ENCODE measurements around the gene PPP1R3D.

The PPP1R3D gene

DNA sequence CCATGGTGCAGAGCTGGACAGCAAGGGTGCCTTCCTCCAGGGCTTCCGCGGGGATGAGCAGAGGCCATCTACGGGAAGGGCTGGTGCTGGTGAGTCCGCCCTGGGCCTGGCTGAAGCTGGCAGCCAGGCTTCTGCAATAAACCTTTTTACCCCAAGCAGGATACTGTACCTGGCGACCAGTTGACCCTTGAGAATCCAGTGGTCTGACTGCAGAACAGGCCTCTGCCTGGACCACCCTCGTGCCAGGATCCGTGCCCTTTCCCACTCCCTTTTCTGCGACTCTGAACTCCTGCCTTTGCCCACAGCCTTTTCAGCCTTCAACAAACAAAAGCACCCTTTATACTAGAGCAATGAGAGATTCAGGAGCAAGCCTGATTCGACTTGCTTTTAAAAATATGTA, 37.0 kb upstream of the PPP1R3D start:
- H3K27ac ChIP-seq = no peak overlapping the region
- TF ChIP-seq, protein P1, sequence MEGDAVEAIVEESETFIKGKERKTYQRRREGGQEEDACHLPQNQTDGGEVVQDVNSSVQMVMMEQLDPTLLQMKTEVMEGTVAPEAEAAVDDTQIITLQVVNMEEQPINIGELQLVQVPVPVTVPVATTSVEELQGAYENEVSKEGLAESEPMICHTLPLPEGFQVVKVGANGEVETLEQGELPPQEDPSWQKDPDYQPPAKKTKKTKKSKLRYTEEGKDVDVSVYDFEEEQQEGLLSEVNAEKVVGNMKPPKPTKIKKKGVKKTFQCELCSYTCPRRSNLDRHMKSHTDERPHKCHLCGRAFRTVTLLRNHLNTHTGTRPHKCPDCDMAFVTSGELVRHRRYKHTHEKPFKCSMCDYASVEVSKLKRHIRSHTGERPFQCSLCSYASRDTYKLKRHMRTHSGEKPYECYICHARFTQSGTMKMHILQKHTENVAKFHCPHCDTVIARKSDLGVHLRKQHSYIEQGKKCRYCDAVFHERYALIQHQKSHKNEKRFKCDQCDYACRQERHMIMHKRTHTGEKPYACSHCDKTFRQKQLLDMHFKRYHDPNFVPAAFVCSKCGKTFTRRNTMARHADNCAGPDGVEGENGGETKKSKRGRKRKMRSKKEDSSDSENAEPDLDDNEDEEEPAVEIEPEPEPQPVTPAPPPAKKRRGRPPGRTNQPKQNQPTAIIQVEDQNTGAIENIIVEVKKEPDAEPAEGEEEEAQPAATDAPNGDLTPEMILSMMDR (conservative IDR thresholded peaks at IDR 0.05) = no peak

DNA sequence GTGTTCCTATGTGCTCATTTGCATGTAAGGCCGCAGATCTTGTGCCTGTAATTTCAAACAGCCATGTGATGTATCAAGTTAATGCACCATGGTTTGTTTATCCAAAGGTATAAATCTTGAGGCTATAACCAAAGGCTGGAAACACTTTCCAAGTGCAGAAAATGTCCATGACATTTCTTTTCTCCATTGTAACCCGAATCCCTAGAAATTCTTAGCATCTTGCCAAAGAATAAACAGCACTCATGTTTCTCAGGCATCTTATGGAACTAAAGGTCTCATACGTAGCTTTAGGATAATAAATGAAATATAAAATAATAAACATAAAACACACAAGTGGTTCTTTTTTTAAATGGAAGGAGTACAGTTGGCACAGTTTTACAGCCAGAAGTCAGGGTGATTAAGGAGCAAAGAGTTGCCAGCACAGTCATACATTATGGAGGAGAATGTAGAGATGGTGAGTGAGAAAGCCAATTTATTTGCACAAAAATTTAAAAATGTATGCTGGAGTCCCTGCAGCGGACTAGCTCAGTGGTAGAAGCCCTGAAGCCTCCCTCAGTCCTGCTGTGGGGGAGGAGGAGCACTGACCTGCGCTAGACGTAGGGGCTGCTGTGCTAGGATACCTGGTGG, 36.2 kb upstream of the PPP1R3D start:
- H3K27ac ChIP-seq = no peak overlapping the region
- TF ChIP-seq, protein P1 (conservative IDR thresholded peaks at IDR 0.05) = no peak

- H3K27ac ChIP-seq = no peak overlapping the region; the same call in 1 of the 2 replicates
- TF ChIP-seq, protein P1 (conservative IDR thresholded peaks at IDR 0.05) = no peak
Measured at GRCh38 chr20:59972037-59972801, 32.1 kb upstream of the PPP1R3D start.

DNA sequence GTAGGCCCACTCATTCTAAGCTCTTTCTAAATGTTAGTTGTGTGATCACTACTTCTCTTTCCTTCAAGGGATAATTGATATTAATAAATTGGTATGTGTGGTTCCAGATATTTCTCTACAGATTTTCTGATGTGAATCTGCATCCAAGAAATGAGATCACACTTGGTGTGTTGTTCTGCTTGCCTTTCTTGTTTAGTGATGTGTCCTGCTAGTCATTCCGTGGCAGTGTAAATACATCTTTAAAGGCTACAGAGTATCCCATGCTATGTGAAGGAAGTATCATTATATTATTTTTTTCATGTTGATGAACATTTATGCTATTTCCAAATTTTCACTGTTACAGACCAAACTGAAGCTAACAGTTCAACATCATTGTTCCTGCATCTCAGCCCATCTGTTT, 31.3 kb upstream of the PPP1R3D start:
- H3K27ac ChIP-seq = no peak overlapping the region
- TF ChIP-seq, protein P1 (conservative IDR thresholded peaks at IDR 0.05) = no peak

DNA sequence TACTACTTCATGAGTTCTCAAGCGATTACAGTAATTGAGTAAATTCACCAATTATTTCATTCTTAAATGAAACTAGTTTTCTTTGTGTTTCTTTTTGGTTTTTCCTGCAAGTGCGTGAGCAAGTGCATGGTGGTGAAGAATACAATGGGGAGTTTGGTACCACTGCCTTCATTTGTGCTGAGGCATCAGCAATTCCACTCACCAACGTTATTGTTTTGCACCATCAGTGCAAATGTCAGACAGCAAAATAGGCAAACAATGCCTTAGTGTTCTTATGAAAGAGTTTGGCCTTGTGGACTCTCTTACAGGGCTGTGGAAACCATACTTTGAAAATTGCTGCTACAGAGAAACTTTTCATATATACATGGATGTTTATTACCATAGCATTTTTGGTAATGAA, 26.3 kb upstream of the PPP1R3D start:
- TF ChIP-seq, protein P1 (conservative IDR thresholded peaks at IDR 0.05) = no peak
- H3K27ac ChIP-seq = no peak overlapping the region

- TF ChIP-seq, protein P1 (conservative IDR thresholded peaks at IDR 0.05) = no peak
- peak overlapping the region; percentile 99 for H3K27ac ChIP-seq
Measured at GRCh38 chr20:59962155-59962554, 22.1 kb upstream of the PPP1R3D start.

DNA sequence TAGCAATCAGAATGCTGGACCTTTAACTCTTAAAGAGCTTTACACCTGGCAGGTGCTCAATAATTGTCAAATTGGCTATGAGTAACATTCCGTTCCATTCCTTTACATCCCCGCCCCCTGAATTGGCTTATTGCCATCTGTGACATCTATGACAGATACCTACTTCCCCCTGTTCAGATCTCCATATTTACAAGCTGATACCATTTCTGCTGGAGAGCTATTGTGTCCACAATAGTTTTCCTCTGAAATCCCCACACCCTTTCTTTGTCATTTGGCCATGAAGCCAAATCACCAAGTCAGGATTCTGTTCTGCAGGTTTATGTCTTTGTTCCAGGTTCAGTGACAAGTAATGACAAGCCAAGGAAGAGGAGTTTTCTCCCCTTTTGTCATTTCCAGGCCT, 21.3 kb upstream of the PPP1R3D start:
- TF ChIP-seq, protein P1 (conservative IDR thresholded peaks at IDR 0.05) = no peak

More for the DNA sequence above, 21.3 kb upstream of the PPP1R3D start:
- H3K27ac ChIP-seq = peak overlapping the region; percentile 99

Data from VCaP (cell line).